ACHN (cell line): ENCODE results near the gene TRPM8.

Source experiments
- DNase-seq: peaks from one replicate; pipeline ENCODE4 v3.0.0-alpha.2; 2015
- in situ Hi-C: cut with HindIII; loops from 2 replicates; pipeline ENCODE4 v1.10.0; 2017; ENCODE audit warnings: low sequenced_read_pairs, low pct_ligation_motif_present, low pct_unique_long_range_greater_than_20kb

TRPM8 gene

GRCh38 chr2:234060236-234060635 is 143.1 kb downstream of the TRPM8 start:
- no peak for DNase-seq
- in situ Hi-C loops: no loop called here

GRCh38 chr2:234061624-234062257 is 144.6 kb downstream of the TRPM8 start:
- in situ Hi-C loops: no loop called here
- no peak for DNase-seq

- no peak for DNase-seq
- in situ Hi-C loops: no loop called here
Observed at GRCh38 chr2:234066587-234066986, 149.4 kb downstream of the TRPM8 start.
